Smooth muscle cell (in vitro differentiated cells): ENCODE results near the gene CIAPIN1. TPM values are rescaled to one million over a fixed set of nuclear protein-coding genes. Genes with fewer than 3 reads are reported as not detected.

ENCODE experiments used
- DNase-seq: peaks from one replicate; lab custom pipeline; 2025; ENCODE audit not compliant: unreplicated experiment; lab: John Stamatoyannopoulos, UW
- H2AFZ ChIP-seq: fragments of 200-600 bp; sonication (generic); 2 replicates; pipeline ENCODE4 v1.6.0; 2016; ENCODE audit warnings: antibody characterized with exemption, low read depth, mild to moderate bottlenecking
- H3F3A ChIP-seq: fragments of 200-600 bp; sonication (generic); 2 replicates; pipeline ENCODE4 v1.6.0; 2017; ENCODE audit warnings: antibody characterized with exemption, low read depth
- H3K27ac ChIP-seq: fragments of 200-600 bp; sonication (generic); 2 replicates; pipeline ENCODE4 v1.5.1; 2016; ENCODE audit warnings: low read depth, mild to moderate bottlenecking
- H3K27me3 ChIP-seq: fragments of 200-600 bp; sonication (generic); 2 replicates; pipeline ENCODE4 v1.6.1; 2016; ENCODE audit warnings: low read depth, mild to moderate bottlenecking
- H3K36me3 ChIP-seq: fragments of 200-600 bp; sonication (generic); 2 replicates; pipeline ENCODE4 v1.5.1; 2016; ENCODE audit warnings: low read depth
- H3K4me1 ChIP-seq: fragments of 200-600 bp; sonication (generic); 2 replicates; pipeline ENCODE4 v1.5.1; 2016; ENCODE audit warnings: low read depth
- H3K4me2 ChIP-seq: fragments of 200-600 bp; sonication (generic); 2 replicates; pipeline ENCODE4 v1.6.0; 2016; ENCODE audit warnings: mild to moderate bottlenecking
- H3K4me3 ChIP-seq: fragments of 200-600 bp; sonication (generic); 2 replicates; pipeline ENCODE4 v1.5.1; 2016; ENCODE audit warnings: mild to moderate bottlenecking
- H3K79me2 ChIP-seq: fragments of 200-600 bp; sonication (generic); 2 replicates; pipeline ENCODE4 v1.6.0; 2016; ENCODE audit warnings: low read depth, mild to moderate bottlenecking
- H3K9ac ChIP-seq: fragments of 200-600 bp; sonication (generic); 2 replicates; pipeline ENCODE4 v1.6.0; 2016; ENCODE audit warnings: low read depth
- H3K9me3 ChIP-seq: fragments of 200-600 bp; sonication (generic); replicated peaks from 2 replicates; pipeline ENCODE4 v1.5.1; 2016; ENCODE audit warnings: low read depth
- H4K20me1 ChIP-seq: fragments of 200-600 bp; sonication (generic); 2 replicates; pipeline ENCODE4 v1.6.0; 2016; ENCODE audit warnings: low read depth
- WGBS: methylation state at CpG from one replicate; pipeline ENCODE4 v1.1.7; 2016; ENCODE audit warnings: low lambda C conversion rate; 5-methylcytosine and 5-hydroxymethylcytosine counted together
- polyA plus RNA-seq: library from polyadenylated mRNA; unstranded; fragments of >200 nt; fragmentation: Nextera tagmentation; extraction: Ambion mirVana; gene quantifications from 2 replicates; pipeline ENCODE4 v1.2.1, GENCODE V29; 2016
- total RNA-seq: library from RNA; depleted of rRNA; stranded (reverse); fragments of >200 nt; gene quantifications from 2 replicates; pipeline ENCODE4 v1.2.3, GENCODE V29; 2014
- TF ChIP-seq, protein P1 (sequence below): fragments of 200-600 bp; sonication (generic); IDR thresholded peaks from 2 replicates; pipeline ENCODE4 v1.5.1; 2017; ENCODE audit warnings: borderline replicate concordance, mild to moderate bottlenecking, antibody characterized with exemption; ENCODE audit not compliant: insufficient read depth, poor library complexity, severe bottlenecking

Gene CIAPIN1
- total and polyA plus RNA-seq, 2 experiments from 2014 or later: 36.6 to 58.1 TPM

DNA sequence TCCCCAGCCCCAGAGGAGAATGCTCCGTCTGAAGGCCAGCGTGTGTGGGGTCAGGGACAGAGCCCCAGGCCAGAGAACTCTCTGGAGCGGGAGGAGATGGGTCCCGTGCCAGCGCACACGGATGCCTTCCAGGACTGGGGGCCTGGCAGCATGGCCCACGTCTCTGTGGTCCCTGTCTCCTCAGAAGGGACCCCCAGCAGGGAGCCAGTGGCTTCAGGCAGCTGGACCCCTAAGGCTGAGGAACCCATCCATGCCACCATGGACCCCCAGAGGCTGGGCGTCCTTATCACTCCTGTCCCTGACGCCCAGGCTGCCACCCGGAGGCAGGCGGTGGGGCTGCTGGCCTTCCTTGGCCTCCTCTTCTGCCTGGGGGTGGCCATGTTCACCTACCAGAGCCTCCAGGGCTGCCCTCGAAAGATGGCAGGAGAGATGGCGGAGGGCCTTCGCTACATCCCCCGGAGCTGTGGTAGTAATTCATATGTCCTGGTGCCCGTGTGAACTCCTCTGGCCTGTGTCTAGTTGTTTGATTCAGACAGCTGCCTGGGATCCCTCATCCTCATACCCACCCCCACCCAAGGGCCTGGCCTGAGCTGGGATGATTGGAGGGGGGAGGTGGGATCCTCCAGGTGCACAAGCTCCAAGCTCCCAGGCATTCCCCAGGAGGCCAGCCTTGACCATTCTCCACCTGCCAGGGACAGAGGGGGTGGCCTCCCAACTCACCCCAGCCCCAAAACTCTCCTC is 64.5 kb downstream of the CIAPIN1 start:
- H3K9ac ChIP-seq: no peak overlapping the region
- H2AFZ ChIP-seq: no peak overlapping the region
- peaks cover 11% of the 10 kb centered on the region for H3F3A ChIP-seq
- no peak overlapping the region for H3K27ac ChIP-seq
- H3K27me3 ChIP-seq: no peaks in the 10 kb centered on the region
- H3K4me2 ChIP-seq: no peak overlapping the region
- no peaks in the 10 kb centered on the region for H3K9me3 ChIP-seq
- no peaks in the 10 kb centered on the region for H3K36me3 ChIP-seq
- TF ChIP-seq, protein P1, sequence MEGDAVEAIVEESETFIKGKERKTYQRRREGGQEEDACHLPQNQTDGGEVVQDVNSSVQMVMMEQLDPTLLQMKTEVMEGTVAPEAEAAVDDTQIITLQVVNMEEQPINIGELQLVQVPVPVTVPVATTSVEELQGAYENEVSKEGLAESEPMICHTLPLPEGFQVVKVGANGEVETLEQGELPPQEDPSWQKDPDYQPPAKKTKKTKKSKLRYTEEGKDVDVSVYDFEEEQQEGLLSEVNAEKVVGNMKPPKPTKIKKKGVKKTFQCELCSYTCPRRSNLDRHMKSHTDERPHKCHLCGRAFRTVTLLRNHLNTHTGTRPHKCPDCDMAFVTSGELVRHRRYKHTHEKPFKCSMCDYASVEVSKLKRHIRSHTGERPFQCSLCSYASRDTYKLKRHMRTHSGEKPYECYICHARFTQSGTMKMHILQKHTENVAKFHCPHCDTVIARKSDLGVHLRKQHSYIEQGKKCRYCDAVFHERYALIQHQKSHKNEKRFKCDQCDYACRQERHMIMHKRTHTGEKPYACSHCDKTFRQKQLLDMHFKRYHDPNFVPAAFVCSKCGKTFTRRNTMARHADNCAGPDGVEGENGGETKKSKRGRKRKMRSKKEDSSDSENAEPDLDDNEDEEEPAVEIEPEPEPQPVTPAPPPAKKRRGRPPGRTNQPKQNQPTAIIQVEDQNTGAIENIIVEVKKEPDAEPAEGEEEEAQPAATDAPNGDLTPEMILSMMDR: no peak
- peaks cover 6% of the 10 kb centered on the region for H3K4me1 ChIP-seq
- no peak for DNase-seq
- H3K4me3 ChIP-seq: no peak overlapping the region
- WGBS: 96% methylated on average over 16 of the region's 16 CpGs
- H4K20me1 ChIP-seq: no peaks in the 10 kb centered on the region
- H3K79me2 ChIP-seq: no peaks in the 10 kb centered on the region

DNA sequence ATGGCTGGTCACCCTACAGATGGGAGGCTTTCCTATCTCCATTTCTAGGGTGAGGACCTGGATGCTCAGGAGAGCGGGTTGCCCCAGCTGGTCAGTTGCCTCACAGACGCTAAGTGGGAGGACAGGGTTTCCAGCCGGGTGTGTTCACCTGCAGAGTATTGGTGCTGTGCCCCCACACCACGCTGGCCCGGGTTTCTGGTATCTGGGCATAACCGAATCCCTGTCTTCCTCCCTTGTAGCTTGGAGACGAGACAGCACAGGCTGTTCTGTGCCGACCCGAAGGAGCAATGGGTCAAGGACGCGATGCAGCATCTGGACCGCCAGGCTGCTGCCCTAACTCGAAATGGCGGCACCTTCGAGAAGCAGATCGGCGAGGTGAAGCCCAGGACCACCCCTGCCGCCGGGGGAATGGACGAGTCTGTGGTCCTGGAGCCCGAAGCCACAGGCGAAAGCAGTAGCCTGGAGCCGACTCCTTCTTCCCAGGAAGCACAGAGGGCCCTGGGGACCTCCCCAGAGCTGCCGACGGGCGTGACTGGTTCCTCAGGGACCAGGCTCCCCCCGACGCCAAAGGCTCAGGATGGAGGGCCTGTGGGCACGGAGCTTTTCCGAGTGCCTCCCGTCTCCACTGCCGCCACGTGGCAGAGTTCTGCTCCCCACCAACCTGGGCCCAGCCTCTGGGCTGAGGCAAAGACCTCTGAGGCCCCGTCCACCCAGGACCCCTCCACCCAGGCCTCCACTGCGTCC is 65.2 kb downstream of the CIAPIN1 start:
- DNase-seq: no peak
- no peaks in the 10 kb centered on the region for H3K27me3 ChIP-seq
- H4K20me1 ChIP-seq: no peaks in the 10 kb centered on the region
- no peaks in the 10 kb centered on the region for H3K9me3 ChIP-seq
- H3K79me2 ChIP-seq: no peaks in the 10 kb centered on the region
- TF ChIP-seq, protein P1: no peak
- no peaks in the 10 kb centered on the region for H3K36me3 ChIP-seq
- H3K9ac ChIP-seq: no peak overlapping the region
- no peak overlapping the region for H3K4me3 ChIP-seq
- peaks cover 9% of the 10 kb centered on the region for H3K4me1 ChIP-seq
- WGBS: 97% methylated on average over 35 of the region's 35 CpGs
- no peak overlapping the region for H2AFZ ChIP-seq
- no peak overlapping the region for H3K4me2 ChIP-seq
- peaks cover 12% of the 10 kb centered on the region for H3F3A ChIP-seq
- no peak overlapping the region for H3K27ac ChIP-seq

DNA sequence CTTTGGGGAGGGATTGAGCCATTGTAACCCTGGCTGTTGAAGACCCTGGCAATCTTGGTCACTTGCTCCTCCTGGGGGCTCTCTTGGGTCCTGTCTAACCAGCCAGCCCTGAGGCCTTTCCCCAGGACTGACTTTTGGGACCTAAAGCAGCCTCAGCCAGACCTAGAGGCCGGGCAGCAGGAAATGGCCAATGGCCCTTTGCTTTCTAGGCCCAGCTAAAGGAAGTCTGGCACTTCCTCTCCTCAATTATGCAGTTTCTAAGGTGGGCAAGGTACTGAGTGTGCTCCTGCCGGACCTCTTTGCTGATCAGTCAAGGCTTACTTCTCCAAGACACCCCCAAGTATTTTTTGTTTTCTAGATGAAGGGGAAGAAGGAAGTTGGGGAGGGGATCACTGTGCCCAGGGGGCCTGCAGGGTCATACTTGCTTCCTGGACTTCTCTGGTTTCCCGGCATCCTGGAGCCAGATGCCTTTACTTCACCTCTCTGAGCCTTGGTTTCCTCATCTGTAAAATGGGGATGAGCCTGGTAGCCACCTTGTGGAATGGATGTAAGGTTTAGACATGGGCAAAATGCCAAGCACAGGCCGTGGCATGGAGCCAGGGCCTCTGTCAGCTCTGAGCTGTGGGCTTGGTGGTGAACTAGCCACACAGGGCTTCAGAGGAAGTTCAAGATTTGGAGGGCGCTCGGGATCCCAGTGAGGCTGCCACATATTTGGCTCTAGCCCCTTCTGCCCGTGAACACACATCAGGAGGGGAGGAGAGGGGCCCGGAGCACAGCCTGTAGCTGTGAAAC is 66.3 kb downstream of the CIAPIN1 start:
- Histone ChIP-seq H2AFZ (no peak overlapping the region), H3K9ac (no peak overlapping the region), H3K9me3 (no peaks in the 10 kb centered on the region), H3K27me3 (no peaks in the 10 kb centered on the region), H3K36me3 (no peaks in the 10 kb centered on the region), H3K79me2 (no peaks in the 10 kb centered on the region), H3K4me1 (peaks cover 9% of the 10 kb centered on the region), H3F3A (peaks cover 12% of the 10 kb centered on the region), H3K27ac (no peak overlapping the region), H3K4me2 (no peak overlapping the region), H4K20me1 (no peaks in the 10 kb centered on the region), H3K4me3 (no peak overlapping the region)
- TF ChIP-seq, protein P1: no peak
- WGBS: 93% methylated on average over 8 of the region's 8 CpGs
- DNase-seq: no peak
